Hepatocyte (in vitro differentiated cells): ENCODE results near the gene UBE2QL1. TPM values are rescaled to one million over a fixed set of nuclear protein-coding genes. Genes with fewer than 3 reads are reported as not detected.

Experiments
- DNase-seq: peaks from one replicate; pipeline ENCODE4 v3.0.0-alpha.2; 2016; ENCODE audit warnings: low spot score
- H2AFZ ChIP-seq: fragments of 200-600 bp; sonication (generic); 2 replicates; pipeline ENCODE4 v1.6.0; 2016; ENCODE audit warnings: antibody characterized with exemption, mild to moderate bottlenecking
- H3K27ac ChIP-seq: fragments of 200-600 bp; sonication (generic); 2 replicates; pipeline ENCODE4 v1.5.1; 2016; ENCODE audit warnings: mild to moderate bottlenecking
- H3K27me3 ChIP-seq: fragments of 200-600 bp; sonication (generic); 2 replicates; pipeline ENCODE4 v1.6.1; 2016
- H3K36me3 ChIP-seq: fragments of 200-600 bp; sonication (generic); replicated peaks from 2 replicates; pipeline ENCODE4 v1.5.1; 2016; ENCODE audit warnings: low read depth; ENCODE audit not compliant: insufficient read depth
- H3K4me1 ChIP-seq: fragments of 200-600 bp; sonication (generic); 2 replicates; pipeline ENCODE4 v1.5.1; 2016; ENCODE audit warnings: mild to moderate bottlenecking, moderate library complexity; ENCODE audit not compliant: insufficient read depth
- H3K4me2 ChIP-seq: fragments of 200-600 bp; sonication (generic); 2 replicates; pipeline ENCODE4 v1.6.0; 2016
- H3K4me3 ChIP-seq: fragments of 200-600 bp; sonication (generic); 2 replicates; pipeline ENCODE4 v1.5.1; 2016; ENCODE audit warnings: mild to moderate bottlenecking
- H3K79me2 ChIP-seq: fragments of 200-600 bp; sonication (generic); 2 replicates; pipeline ENCODE4 v1.6.0; 2017; ENCODE audit warnings: mild to moderate bottlenecking
- H3K9me2 ChIP-seq: fragments of 200-600 bp; sonication (generic); replicated peaks from 2 replicates; pipeline ENCODE4 v1.6.0; 2017; ENCODE audit warnings: mild to moderate bottlenecking; ENCODE audit not compliant: insufficient read depth
- H3K9me3 ChIP-seq: fragments of 200-600 bp; sonication (generic); 2 replicates; pipeline ENCODE4 v1.5.1; 2016; ENCODE audit warnings: low read depth, mild to moderate bottlenecking
- H4K20me1 ChIP-seq: fragments of 200-600 bp; sonication (generic); 2 replicates; pipeline ENCODE4 v1.6.0; 2016; ENCODE audit warnings: mild to moderate bottlenecking; ENCODE audit not compliant: insufficient read depth, poor library complexity, severe bottlenecking
- EZH2 ChIP-seq: fragments of 200-600 bp; sonication (generic); IDR thresholded peaks from 2 replicates; pipeline ENCODE4 v1.6.1; 2016; ENCODE audit warnings: antibody characterized with exemption, mild to moderate bottlenecking, borderline replicate concordance
- EZH2phosphoT487 ChIP-seq: fragments of 200-600 bp; sonication (generic); IDR thresholded peaks from one replicate; pipeline ENCODE4 v1.6.1; 2018; ENCODE audit warnings: antibody characterized with exemption, mild to moderate bottlenecking, low read depth, moderate library complexity; ENCODE audit not compliant: unreplicated experiment, severe bottlenecking
- WGBS: methylation state at CpG from one replicate; pipeline ENCODE4 v1.1.6; 2016; ENCODE audit warnings: low lambda C conversion rate; ENCODE audit errors: missing lambda C conversion rate; 5-methylcytosine and 5-hydroxymethylcytosine counted together
- polyA plus RNA-seq: library from polyadenylated mRNA; unstranded; fragments of >200 nt; fragmentation: Nextera tagmentation; extraction: Ambion mirVana; gene quantifications from 2 replicates; pipeline ENCODE4 v1.2.1, GENCODE V29; 2016
- total RNA-seq: library from RNA; depleted of rRNA; stranded (reverse); fragments of >200 nt; gene quantifications from 2 replicates; pipeline ENCODE4 v1.2.3, GENCODE V29; 2014
- TF ChIP-seq, protein P1 (sequence below): fragments of 200-600 bp; sonication (generic); IDR thresholded peaks from 2 replicates; pipeline ENCODE4 v1.5.1; 2016; ENCODE audit warnings: antibody characterized with exemption, mild to moderate bottlenecking; ENCODE audit not compliant: poor library complexity

UBE2QL1 gene
- total and polyA plus RNA-seq, 2 experiments from 2014 or later = 0.17 TPM; not detected in 1

DNA sequence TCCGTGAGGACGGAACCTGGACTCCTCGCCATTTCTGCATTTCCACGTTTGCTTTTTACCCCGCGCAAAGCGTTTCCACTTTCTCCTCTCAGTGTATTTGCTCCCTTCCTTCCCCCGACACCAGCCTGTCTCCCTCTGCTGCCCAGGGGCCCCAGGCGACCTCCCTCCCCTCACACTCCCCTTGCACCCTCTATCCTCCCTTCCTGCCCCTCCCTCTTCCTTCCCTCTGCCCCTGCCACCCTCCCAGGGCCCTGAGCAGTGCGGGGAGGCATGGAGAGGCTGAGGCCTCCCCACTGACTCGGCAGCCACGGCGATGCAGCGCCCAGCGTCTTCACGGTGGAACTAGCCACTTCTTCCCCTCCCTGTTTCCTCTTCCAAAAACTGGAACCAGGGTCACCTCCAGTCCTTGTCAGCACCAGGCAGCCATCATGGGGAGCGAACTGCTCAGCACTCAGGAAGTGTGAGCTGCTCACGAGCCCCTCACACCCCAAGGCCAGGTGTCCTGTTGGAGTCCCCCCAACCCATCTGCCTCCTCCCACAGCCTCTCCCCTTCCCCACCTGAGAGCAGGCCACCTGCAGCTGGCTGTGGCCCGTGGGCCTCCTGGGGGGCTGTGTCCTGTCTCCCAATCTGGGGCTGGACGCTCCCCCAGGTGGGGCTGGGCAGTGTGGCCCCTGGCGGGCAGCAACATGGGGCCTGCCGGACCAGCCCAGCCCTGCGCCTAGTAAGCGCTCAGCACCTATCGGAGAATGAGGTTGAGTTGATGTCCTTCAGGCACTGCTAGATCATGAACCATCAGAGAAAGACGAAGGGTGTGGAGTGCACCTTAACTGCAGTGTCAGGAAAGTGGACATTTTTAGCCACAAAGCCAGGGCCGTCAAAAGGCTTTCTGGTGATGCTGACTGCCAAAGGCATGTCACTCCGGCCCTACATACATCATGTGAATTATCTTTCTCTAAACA lies 17.5 kb downstream of the UBE2QL1 start:
- no peaks in the 10 kb centered on the region for H3K4me1 ChIP-seq
- 88% methylated on average over 26 of the region's 28 CpGs for WGBS

DNA sequence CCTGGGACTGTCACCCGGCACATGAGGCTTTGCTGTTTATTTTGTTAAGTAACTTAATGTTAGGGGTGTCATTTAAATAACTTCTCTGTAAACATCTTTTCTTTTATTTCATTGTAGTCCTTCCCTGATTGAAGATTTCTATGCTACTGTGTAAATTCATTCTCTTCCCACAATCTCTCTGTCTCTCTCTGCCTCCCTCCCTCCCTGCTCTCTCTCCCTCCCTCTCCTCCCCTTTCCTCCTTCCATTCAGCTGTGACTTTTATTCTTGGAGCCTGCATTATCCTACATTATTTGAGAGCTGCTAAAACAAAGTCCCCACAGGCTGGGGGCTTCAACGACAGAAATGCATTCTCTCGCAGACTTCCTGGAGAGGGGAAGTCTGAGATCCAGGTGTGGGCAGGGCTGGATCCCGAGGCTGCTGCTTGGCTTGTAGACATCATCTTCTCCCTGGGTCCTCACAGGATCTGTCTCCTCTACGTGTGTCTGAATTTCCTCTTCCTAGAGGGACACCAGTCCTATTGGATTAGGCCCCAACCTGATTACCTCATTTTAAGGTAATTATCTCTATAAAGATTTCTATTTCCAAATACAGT lies 18.4 kb downstream of the UBE2QL1 start:
- no peaks in the 10 kb centered on the region for H3K79me2 ChIP-seq
- H3K27ac ChIP-seq = no peak overlapping the region
- no peaks in the 10 kb centered on the region for H3K9me2 ChIP-seq
- TF ChIP-seq EZH2phosphoT487 (no peak), EZH2 (no peak)
- TF ChIP-seq, protein P1, sequence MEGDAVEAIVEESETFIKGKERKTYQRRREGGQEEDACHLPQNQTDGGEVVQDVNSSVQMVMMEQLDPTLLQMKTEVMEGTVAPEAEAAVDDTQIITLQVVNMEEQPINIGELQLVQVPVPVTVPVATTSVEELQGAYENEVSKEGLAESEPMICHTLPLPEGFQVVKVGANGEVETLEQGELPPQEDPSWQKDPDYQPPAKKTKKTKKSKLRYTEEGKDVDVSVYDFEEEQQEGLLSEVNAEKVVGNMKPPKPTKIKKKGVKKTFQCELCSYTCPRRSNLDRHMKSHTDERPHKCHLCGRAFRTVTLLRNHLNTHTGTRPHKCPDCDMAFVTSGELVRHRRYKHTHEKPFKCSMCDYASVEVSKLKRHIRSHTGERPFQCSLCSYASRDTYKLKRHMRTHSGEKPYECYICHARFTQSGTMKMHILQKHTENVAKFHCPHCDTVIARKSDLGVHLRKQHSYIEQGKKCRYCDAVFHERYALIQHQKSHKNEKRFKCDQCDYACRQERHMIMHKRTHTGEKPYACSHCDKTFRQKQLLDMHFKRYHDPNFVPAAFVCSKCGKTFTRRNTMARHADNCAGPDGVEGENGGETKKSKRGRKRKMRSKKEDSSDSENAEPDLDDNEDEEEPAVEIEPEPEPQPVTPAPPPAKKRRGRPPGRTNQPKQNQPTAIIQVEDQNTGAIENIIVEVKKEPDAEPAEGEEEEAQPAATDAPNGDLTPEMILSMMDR = no peak
- H3K4me3 ChIP-seq = no peak overlapping the region
- no peaks in the 10 kb centered on the region for H3K9me3 ChIP-seq
- no peaks in the 10 kb centered on the region for H3K36me3 ChIP-seq
- WGBS = 52% methylated on average over 5 of the region's 5 CpGs
- no peaks in the 10 kb centered on the region for H4K20me1 ChIP-seq
- H2AFZ ChIP-seq = no peak overlapping the region
- peaks cover 9% of the 10 kb centered on the region for H3K27me3 ChIP-seq
- no peak for DNase-seq
- no peaks in the 10 kb centered on the region for H3K4me1 ChIP-seq
- no peak overlapping the region for H3K4me2 ChIP-seq

More for the DNA sequence above, 17.5 kb downstream of the UBE2QL1 start:
- no peak overlapping the region for H2AFZ ChIP-seq
- H3K27me3 ChIP-seq = peaks cover 9% of the 10 kb centered on the region
- H3K9me3 ChIP-seq = no peaks in the 10 kb centered on the region
- no peak overlapping the region for H3K4me2 ChIP-seq
- H3K4me3 ChIP-seq = no peak overlapping the region
- TF ChIP-seq EZH2 (no peak), EZH2phosphoT487 (no peak)
- TF ChIP-seq, protein P1 = no peak
- no peaks in the 10 kb centered on the region for H3K36me3 ChIP-seq
- no peak for DNase-seq
- H3K27ac ChIP-seq = no peak overlapping the region
- H4K20me1 ChIP-seq = no peaks in the 10 kb centered on the region
- no peaks in the 10 kb centered on the region for H3K9me2 ChIP-seq
- no peaks in the 10 kb centered on the region for H3K79me2 ChIP-seq

DNA sequence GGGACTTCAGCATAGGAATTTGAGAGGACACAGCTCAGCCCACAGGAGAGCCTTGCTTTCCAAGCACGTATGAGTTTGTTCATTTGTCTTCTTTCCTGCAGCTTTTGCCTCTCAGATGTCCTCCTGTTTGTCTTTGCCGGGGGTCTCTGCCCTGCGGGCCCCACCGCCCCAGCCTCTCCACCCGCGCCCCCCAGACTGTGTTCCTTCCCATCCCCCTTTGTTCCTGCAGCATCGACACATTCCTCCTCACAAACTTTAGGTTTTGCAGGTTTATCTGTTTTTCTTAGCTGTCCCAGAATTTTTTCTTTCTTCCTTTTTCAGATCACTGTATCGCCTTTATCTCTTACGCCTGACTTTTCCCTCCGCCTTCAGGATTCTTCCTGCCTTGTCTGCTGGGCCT lies 18.9 kb downstream of the UBE2QL1 start:
- 92% methylated on average over 9 of the region's 10 CpGs for WGBS
- H3K4me1 ChIP-seq = no peaks in the 10 kb centered on the region

More for the DNA sequence above, 18.9 kb downstream of the UBE2QL1 start:
- Histone ChIP-seq H3K27me3 (peaks cover 9% of the 10 kb centered on the region), H3K4me3 (no peak overlapping the region), H3K9me2 (no peaks in the 10 kb centered on the region), H3K79me2 (no peaks in the 10 kb centered on the region), H3K27ac (no peak overlapping the region), H3K36me3 (no peaks in the 10 kb centered on the region), H3K4me2 (no peak overlapping the region), H3K9me3 (no peaks in the 10 kb centered on the region), H2AFZ (no peak overlapping the region), H4K20me1 (no peaks in the 10 kb centered on the region)
- TF ChIP-seq, protein P1 = no peak
- no peak for TF ChIP-seq EZH2phosphoT487
- no peak for TF ChIP-seq EZH2
- no peak for DNase-seq
